Activated CD8-positive, alpha-beta T cell treated with anti-CD3 and anti-CD28 coated beads for 36 hours (primary cell): ENCODE results near the gene C2orf80. TPM values are rescaled to one million over a fixed set of nuclear protein-coding genes. Genes with fewer than 3 reads are reported as not detected.
"Not testable (repeated sequence)": the region's sequence is repeated elsewhere in the genome, so short reads cannot be mapped to it uniquely, and the experiment has no call there.

ENCODE experiments used
- ATAC-seq: fragments of 200-7000 bp; cut with Tn5 transposase; one replicate; pipeline ENCODE4 v1.10.0; 2021; ENCODE audit warnings: mild to moderate bottlenecking, moderate library complexity
- CTCF ChIA-PET: fragments of 350-600 bp; sonication (Branson Sonifier 250); formaldehyde crosslinking; loops from one replicate; lab custom pipeline; 2021; ENCODE audit warnings: antibody characterized with exemption; lab: Charles Lee
- POLR2A ChIA-PET: fragments of 350-600 bp; sonication (Branson Sonifier 250); formaldehyde crosslinking; loops from one replicate; lab custom pipeline; 2021; ENCODE audit warnings: antibody characterized with exemption; lab: Charles Lee
- DNase-seq: peaks from one replicate; pipeline ENCODE4 v3.0.0-alpha.2; 2020
- H3K27ac Mint-ChIP-seq: one replicate; pipeline ENCODE4 v1.8.0; 2021; ENCODE audit warnings: mild to moderate bottlenecking, mixed read lengths
- H3K27me3 Mint-ChIP-seq: one replicate; pipeline ENCODE4 v1.8.0; 2021; ENCODE audit warnings: mixed read lengths
- H3K36me3 Mint-ChIP-seq: one replicate; pipeline ENCODE4 v1.8.0; 2021; ENCODE audit warnings: low read depth, mixed read lengths
- H3K4me1 Mint-ChIP-seq: one replicate; pipeline ENCODE4 v1.8.0; 2021; ENCODE audit warnings: low read depth, mixed read lengths
- H3K4me3 Mint-ChIP-seq: one replicate; pipeline ENCODE4 v1.8.0; 2021; ENCODE audit warnings: mild to moderate bottlenecking, moderate library complexity, mixed read lengths
- H3K9me3 Mint-ChIP-seq: one replicate; pipeline ENCODE4 v1.8.0; 2021; ENCODE audit warnings: mixed read lengths
- intact Hi-C: fragments of 100-400 bp; cut with micrococcal nuclease; formaldehyde crosslinking; loops from one replicate; pipeline ENCODE4 v1.10.0; 2022
- total RNA-seq, 2 experiments: library from RNA; stranded (reverse); gene quantifications; one replicate each; pipeline ENCODE4 v1.2.3, GENCODE V29; 2021
- TF ChIP-seq, protein P1 (sequence below): fragments of 200-600 bp; IDR thresholded peaks from one replicate; pipeline ENCODE4 v1.8.0; 2022; ENCODE audit warnings: antibody characterized with exemption, mild to moderate bottlenecking

C2orf80 gene
- total RNA-seq, 2 experiments from 2014 or later: not detected

DNA sequence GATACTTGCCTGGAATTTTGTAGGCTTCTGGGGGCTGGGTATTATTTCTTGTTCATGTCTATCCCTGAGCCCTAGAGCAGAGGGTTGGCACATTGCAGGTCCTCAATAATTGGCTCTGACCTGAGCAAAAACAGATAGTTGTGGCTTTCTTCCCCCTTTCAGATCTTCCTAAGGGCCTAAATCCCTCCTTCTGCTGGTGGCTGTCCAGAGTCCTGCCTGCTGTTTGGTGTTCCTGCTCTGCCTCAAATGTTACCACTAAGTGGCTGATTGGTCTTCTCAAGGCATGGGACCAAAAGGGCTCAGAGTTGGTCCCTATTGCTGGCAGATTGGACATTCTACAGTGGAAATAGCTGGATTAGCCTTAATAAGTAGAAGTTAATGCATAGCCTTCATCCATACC is 42.8 kb downstream of the C2orf80 start:
- Mint-ChIP-seq H3K36me3 (no peaks in the 10 kb centered on the region), H3K4me3 (no peak overlapping the region), H3K9me3 (peaks cover 7% of the 10 kb centered on the region), H3K4me1 (no peaks in the 10 kb centered on the region), H3K27ac (no peak overlapping the region), H3K27me3 (peaks cover 2% of the 10 kb centered on the region)
- no peak for DNase-seq
- POLR2A ChIA-PET: no interaction called here
- CTCF ChIA-PET: no interaction called here
- TF ChIP-seq, protein P1, sequence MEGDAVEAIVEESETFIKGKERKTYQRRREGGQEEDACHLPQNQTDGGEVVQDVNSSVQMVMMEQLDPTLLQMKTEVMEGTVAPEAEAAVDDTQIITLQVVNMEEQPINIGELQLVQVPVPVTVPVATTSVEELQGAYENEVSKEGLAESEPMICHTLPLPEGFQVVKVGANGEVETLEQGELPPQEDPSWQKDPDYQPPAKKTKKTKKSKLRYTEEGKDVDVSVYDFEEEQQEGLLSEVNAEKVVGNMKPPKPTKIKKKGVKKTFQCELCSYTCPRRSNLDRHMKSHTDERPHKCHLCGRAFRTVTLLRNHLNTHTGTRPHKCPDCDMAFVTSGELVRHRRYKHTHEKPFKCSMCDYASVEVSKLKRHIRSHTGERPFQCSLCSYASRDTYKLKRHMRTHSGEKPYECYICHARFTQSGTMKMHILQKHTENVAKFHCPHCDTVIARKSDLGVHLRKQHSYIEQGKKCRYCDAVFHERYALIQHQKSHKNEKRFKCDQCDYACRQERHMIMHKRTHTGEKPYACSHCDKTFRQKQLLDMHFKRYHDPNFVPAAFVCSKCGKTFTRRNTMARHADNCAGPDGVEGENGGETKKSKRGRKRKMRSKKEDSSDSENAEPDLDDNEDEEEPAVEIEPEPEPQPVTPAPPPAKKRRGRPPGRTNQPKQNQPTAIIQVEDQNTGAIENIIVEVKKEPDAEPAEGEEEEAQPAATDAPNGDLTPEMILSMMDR: no peak
- intact Hi-C loops: no loop called here
- no peak for ATAC-seq

DNA sequence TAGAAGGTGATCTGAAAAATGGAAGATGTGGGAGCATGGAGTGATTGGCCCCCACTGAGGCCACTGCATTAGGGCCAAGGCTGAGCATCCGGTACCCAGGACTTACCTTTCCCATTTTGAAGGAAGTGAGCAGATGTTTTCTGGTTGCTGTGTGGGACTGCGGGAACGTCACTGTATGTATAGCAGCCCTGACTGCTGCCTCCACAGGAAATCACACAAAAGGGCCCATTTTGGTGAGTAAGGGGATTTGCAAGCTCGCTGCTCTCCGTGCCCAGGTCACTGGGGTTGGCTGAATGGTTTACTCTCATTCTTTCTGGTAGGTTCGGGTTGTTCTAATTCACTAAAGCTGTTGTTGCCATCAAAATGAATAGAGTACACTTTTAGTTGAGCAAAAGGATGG is 43.8 kb downstream of the C2orf80 start, which contains the start of gene CRYGB:
TSS of gene CRYGB (minus strand) at position 153 of the 400 bp plus-strand sequence. CDS start at position 115, 38 bp downstream.
- Mint-ChIP-seq H3K4me1 (no peaks in the 10 kb centered on the region), H3K9me3 (no peaks in the 10 kb centered on the region), H3K27ac (no peak within 1 kb of the TSS), H3K36me3 (no peaks in the 10 kb centered on the region), H3K27me3 (no peaks in the 10 kb centered on the region), H3K4me3 (no peak within 1 kb of the TSS)
- ChIA-PET CTCF (no interaction called here), POLR2A (no interaction called here)
- TF ChIP-seq, protein P1: no peak
- intact Hi-C loops: no loop called here
- DNase-seq: no peak
- no peak for ATAC-seq

DNA sequence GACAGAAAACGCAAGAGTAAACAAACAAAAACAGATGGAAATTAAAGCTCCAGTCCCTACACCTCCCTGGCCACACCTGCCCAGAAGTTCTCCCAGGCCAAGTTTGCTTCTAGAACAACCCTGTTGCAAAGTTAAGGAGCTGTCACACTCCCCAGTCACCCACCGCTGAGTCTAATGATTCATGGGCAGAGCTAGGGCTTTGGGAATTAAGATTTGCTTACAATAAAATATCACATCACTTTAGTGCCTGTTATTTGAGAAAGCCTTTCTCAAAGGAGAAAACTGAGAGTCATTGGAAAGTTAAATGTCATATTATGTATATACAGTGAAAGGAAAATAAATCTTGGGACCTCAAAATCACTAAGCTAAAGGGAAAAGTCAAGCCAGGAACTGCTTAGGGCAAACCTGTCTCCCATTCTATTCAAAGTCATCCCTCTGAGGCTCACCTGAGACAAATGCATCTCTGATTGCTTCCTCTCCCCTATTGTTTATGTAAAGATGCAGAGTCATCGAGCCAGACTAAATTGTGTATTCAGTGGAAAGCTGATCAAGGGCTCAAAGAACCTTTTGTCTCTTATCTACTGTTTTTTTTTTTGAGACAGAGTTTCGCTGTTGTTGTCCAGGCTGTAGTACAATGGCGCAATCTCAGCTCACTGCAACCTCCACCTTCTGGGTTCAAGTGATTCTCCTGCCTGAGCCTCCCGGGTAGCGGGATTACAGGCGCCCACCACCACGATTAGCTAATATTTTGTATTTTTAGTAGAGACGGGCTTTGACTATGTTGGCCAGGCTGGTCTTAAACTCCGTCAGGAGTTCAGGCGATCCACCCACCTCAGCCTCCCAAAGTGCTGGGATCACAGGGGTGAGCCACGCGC is 46.7 kb downstream of the C2orf80 start:
- Mint-ChIP-seq H3K4me3 (no peak overlapping the region), H3K4me1 (no peaks in the 10 kb centered on the region), H3K27ac (no peak overlapping the region), H3K9me3 (peaks cover under 1% of the 10 kb centered on the region), H3K36me3 (no peaks in the 10 kb centered on the region), H3K27me3 (no peaks in the 10 kb centered on the region)
- DNase-seq (no peak), ATAC-seq (no peak)
- TF ChIP-seq, protein P1: no peak
- POLR2A ChIA-PET: no interaction called here
- intact Hi-C loops: no loop called here
- CTCF ChIA-PET: interaction anchor here (1.1 to 1.5 kb wide), 2 partner anchors 22 to 32 kb away, joined by 3 to 4 read pairs; no protein-coding TSS in a partner anchor

DNA sequence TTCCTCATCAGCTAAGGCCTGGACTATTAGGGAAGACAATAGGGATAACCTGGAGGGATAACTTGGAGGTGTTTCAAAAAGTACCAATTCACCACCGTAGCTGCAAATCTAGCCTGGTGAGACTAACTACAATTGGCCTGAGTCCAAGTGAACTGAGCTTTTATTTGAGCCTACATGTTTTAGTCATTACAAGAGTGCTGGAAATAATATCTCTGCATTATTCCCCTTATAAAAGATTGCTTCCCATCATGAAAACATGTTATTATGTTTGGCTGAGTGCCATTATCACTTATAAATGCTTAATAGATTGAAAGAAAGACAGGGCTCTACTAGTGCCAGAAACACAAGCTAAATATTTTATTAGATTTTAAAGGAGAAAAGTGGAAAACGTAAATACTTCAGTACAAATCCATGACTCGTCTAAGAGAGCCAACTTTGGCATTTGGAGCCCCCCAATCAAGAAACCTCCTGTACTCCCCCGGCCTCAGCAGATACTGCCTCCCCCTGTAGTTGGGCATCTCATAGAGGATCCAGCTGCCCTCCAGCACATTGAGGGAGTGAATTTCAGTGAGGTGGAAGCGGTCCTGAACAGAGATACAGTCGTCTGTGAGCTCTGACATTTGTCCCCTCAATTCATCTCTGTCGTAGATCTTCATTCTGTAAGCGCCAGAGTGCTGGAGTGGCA is 47.4 kb downstream of the C2orf80 start:
- DNase-seq (no peak), ATAC-seq (no peak)
- intact Hi-C loops: no loop called here
- H3K9me3 Mint-ChIP-seq: peaks cover 5% of the 10 kb centered on the region
- H3K27ac Mint-ChIP-seq: no peak overlapping the region
- TF ChIP-seq, protein P1: no peak
- no peaks in the 10 kb centered on the region for H3K36me3 Mint-ChIP-seq
- H3K4me1 Mint-ChIP-seq: no peaks in the 10 kb centered on the region
- ChIA-PET CTCF (interaction anchor here (0.6 to 1.5 kb wide), 4 partner anchors 22 to 110 kb away, joined by 3 to 4 read pairs (median 3); no protein-coding TSS in a partner anchor), POLR2A (no interaction called here)
- H3K4me3 Mint-ChIP-seq: no peak overlapping the region
- no peaks in the 10 kb centered on the region for H3K27me3 Mint-ChIP-seq

DNA sequence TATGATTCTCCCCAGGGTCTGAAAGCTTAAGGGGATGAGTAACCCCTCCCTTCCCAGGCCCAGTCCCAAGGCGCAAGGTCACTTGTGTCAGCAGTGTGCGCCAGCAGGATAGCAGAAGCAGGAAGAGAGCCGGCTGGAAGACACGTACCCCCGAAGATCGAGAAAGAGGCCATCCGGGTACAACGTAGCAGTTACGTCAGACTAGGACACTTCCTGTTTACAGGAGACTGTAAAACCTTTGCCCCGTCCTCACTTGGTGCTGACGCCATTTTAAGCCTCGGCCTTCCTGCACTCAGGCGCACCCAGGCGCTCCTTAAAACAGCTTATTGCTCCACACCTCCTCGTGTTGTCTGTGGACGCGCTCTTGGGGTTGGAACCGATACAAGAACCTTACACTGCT is 50.4 kb downstream of the C2orf80 start:
- no peak for DNase-seq
- Mint-ChIP-seq H3K4me1 (peaks cover 10% of the 10 kb centered on the region), H3K27me3 (no peaks in the 10 kb centered on the region), H3K27ac (no peak overlapping the region), H3K4me3 (no peak overlapping the region), H3K36me3 (no peaks in the 10 kb centered on the region), H3K9me3 (peaks cover 5% of the 10 kb centered on the region)
- intact Hi-C loops: no loop called here
- ChIA-PET POLR2A (no interaction called here), CTCF (no interaction called here)
- TF ChIP-seq, protein P1: no peak
- ATAC-seq: no peak

DNA sequence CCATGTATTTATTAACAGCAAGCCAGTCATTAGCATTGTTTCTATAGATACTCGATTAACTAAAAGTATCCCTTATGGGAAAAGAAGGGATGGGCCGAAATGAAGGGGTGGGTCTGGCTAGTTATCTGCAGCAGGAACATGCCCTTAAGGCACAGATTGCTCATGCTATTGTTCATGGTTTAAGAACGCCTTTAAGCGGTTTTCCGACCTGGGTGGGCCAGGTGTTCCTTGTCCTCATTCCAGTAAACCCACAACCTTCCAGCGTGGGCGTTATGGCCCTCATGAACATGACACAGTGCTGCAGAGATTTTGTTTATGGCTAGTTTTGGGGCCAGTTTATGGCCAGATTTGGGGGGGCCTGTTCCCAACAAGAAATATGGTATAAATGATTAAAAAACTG is 51.5 kb downstream of the C2orf80 start:
- peaks cover 10% of the 10 kb centered on the region for H3K4me1 Mint-ChIP-seq
- H3K9me3 Mint-ChIP-seq, H3K27ac Mint-ChIP-seq, ATAC-seq, H3K36me3 Mint-ChIP-seq, DNase-seq, POLR2A ChIA-PET, H3K4me3 Mint-ChIP-seq, intact Hi-C loops, H3K27me3 Mint-ChIP-seq: not testable (repeated sequence)
- CTCF ChIA-PET: interaction anchor here (1.5 kb wide), 1 partner anchor 37 kb away, joined by 7 read pairs; no protein-coding TSS in a partner anchor
